Body of pancreas (tissue), 4 donors: ENCODE results near the gene FOXP1.

Experiments
- POLR2A ChIP-seq, 3 donors: fragments of 450-650 bp; IDR thresholded peaks; one replicate each; pipeline ENCODE4 v1.6.1; 2016; ENCODE audit warnings: antibody characterized with exemption in 3 of 3, mild to moderate bottlenecking in 2 of 3
- TF ChIP-seq, protein P1 (sequence below), 7 experiments: fragments of 450-650 bp in 4 of 7; fragments of 200-600 bp in 3 of 7; sonication (generic) in 3 of 7; IDR thresholded peaks; one replicate each; pipeline ENCODE4 v1.5.1; 2016 to 2019; ENCODE audit warnings: antibody characterized with exemption in 7 of 7

GRCh38 chr3:71228156-71228866 is 355.2 kb downstream of the FOXP1 start:
- TF ChIP-seq, protein P1, sequence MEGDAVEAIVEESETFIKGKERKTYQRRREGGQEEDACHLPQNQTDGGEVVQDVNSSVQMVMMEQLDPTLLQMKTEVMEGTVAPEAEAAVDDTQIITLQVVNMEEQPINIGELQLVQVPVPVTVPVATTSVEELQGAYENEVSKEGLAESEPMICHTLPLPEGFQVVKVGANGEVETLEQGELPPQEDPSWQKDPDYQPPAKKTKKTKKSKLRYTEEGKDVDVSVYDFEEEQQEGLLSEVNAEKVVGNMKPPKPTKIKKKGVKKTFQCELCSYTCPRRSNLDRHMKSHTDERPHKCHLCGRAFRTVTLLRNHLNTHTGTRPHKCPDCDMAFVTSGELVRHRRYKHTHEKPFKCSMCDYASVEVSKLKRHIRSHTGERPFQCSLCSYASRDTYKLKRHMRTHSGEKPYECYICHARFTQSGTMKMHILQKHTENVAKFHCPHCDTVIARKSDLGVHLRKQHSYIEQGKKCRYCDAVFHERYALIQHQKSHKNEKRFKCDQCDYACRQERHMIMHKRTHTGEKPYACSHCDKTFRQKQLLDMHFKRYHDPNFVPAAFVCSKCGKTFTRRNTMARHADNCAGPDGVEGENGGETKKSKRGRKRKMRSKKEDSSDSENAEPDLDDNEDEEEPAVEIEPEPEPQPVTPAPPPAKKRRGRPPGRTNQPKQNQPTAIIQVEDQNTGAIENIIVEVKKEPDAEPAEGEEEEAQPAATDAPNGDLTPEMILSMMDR (IDR thresholded peaks at IDR 0.05): no peak
- TF ChIP-seq POLR2A (IDR thresholded peaks at IDR 0.05): no peak
